ENCODE measurements around the gene LCOR. TPM values are rescaled to one million over a fixed set of nuclear protein-coding genes. Genes with fewer than 3 reads are reported as not detected.

The LCOR gene
- total RNA-seq, 2 donors from 2014 or later, result 20.2 to 21.3 TPM

DNA sequence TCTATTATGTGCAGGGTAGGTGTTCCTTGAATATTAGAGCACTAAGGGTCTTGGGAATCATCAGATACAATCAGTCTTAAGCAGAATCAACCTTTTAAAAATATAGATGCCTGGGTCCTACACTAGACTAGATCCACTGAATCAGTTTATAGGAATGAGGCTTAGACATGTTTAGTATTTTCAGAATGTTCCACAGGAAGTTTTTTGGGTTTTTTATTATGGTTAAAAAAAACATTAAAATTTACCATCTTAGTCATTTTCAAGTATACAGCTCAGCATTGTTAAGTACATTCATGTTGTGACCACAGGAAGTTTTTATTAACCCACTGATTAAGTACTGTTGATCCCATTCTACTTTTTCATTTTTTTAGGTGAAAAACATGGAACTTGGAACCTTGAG is 135.7 kb downstream of the LCOR start:
- intact Hi-C loops (cut with DNase I), result no loop called here
- no peak for DNase-seq
- no peak for ATAC-seq

DNA sequence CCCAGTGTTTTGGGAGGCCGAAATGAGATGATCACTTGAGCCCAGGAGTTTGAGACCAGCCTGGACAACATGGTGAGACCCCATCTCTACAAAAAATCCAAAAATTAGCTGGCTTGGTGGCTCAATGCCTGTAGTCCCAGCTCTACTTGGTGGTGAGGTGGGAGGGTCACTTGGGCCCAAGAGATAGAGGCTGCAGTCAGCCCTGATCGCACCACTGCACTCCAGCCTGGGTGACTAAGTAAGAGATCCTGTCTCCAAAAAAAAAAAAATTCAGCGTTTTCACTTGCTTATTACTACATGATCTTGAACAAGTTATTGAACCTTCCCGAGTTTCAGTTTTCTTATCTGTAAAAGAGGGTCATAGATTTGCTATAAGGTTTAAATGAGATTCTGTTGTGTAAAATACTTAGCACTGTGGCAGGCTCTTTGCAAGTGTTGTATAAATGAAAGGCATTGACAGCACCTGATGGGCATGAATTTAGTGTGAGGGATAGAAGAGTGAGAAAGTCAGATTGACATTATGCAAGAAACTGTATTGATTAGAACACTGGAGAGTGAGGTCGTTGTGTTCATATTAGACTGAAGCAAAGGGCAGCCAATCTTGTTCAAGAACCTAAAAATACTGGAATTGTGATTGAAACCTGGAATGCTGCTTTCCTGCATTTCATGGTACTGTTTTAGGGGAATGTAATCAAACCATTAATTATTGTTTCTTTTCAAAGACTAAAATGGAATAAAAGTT is 136.8 kb downstream of the LCOR start:
- intact Hi-C loops (cut with DNase I), result no loop called here

DNA sequence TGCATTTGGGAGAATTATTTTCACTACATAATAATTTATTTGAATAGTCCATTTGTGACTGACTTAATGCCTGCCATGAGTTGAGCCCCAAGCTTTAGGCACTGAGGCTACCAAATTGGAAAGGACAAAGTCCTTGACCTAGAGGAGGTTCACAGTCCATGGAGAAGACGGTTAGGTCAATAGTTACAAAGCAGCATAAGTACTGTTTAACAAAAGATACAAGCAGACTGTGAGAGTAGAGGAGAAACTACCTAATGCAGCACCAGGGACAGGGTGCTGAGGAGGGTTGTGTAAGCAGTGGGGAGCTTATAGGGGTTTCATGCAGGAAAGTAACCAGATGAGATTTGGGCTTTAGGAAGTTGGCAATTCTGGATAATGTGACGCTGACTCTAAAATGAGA is 139.2 kb downstream of the LCOR start:
- intact Hi-C loops (cut with DNase I), result no loop called here
- ATAC-seq, result no peak

More for the DNA sequence above, 136.8 kb downstream of the LCOR start:
- ATAC-seq, result no peak
- DNase-seq, result no peak

DNA sequence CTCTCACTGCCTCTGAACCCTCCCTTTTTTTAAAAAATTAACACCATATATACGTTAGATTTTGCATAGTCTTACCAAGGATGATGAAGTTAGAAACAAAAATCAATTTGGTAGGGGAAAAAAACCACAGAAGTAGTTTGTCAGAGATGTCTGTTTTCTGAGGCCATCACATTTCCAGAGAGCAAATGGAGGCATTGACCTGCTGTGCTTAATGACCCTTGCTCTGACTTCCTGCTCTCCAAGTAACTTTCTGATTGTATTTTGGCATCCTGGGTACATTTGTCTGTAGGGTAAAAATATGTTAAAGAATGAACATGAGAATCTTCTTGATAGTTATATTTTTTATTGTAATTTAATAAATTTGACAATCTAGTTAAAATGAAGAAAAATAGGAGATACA is 140.2 kb downstream of the LCOR start:
- intact Hi-C loops (cut with DNase I), result no loop called here
- no peak for ATAC-seq
- no peak for DNase-seq

More for the DNA sequence above, 139.2 kb downstream of the LCOR start:
- no peak for DNase-seq

DNA sequence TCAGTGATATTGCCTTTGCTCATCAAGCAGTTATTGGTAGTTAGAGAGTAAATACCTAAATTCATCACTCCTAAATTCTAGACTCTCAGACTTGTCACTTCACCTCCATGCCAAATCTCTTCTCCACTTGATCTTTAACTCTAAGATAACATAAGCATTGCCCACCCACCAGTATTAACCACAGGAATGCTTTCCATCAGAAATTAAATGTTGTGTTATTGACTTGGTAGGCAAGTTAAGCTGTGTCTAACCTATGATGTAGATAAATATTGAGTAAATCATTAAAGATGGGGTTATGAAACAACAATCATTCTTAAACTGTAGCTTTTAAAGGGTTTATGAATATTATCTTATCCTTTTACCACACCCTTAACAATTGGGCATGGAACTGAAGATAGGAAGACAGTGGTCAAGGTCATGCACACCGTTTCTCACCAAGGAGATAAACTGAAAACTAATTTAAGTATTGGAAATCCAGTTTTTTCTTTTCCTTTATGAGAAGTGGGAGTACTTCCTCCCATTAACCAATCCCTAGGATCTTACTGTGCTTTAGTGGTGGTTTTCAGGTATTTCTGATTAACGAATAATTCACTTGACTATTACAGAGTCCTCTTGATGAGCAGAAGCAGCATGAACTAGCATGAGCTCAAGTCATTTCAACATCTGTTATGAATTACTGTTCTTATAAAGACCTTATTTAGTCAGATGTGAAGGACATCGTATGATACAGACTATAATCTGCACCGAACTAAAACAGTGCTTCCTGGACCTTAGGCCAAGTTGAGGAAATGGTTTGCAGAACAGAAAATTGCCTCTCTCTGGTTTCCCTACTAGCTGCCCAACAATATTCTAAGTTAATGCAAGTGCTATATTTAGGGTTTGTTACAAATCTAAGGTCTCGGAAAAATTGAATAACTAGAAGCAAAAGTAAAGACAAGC is 142.0 kb downstream of the LCOR start:
- intact Hi-C loops (cut with DNase I), result no loop called here
- DNase-seq (no peak), ATAC-seq (peak in 1 of 2 donors; percentile 19)

DNA sequence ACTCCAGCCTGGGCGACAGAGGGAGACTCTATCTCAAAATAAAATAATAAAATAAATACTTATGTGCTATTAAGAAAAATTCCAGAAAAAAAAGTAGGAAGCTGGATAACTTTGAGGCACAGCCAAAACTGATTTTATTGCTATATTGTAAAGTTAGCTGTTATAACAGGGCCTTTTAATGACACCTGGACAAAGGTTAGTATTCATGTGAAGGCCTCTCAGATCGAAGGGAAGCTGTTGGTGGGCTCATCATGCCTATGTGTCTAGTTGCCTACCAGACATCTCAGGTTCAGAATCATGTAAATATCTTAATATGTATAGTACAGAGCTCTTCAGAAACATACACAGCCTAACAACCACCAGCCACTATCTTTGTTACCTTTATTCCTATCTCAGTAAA is 143.0 kb downstream of the LCOR start:
- DNase-seq (no peak), ATAC-seq (no peak)
- intact Hi-C loops (cut with DNase I), result no loop called here

DNA sequence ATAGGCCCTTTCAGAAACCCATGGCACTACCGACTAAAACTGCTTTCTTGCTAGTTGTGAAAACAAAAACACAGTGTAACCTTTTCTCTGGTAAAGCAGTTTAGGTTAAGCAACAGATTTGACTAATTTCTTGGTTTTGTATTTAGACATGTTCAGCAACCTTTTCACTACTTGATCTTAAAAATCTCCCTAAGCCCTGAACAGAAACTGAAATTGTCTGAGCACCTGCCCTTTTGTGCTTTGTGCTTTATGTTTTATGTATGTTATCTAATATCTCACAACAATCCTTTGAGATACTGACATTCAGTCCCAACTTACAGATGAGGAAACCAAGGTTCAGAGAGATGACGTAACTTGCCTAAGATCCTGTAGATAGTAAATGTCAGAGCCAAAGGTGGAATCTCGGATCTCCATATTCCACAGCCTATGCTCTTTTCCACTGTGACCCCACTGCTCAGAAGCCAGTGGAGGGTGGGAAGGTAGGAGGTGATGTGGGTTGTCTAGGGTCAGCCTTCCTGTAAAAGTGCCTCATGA is 146.6 kb downstream of the LCOR start:
- DNase-seq, result no peak
- intact Hi-C loops (cut with DNase I), result no loop called here
- no peak for ATAC-seq

DNA sequence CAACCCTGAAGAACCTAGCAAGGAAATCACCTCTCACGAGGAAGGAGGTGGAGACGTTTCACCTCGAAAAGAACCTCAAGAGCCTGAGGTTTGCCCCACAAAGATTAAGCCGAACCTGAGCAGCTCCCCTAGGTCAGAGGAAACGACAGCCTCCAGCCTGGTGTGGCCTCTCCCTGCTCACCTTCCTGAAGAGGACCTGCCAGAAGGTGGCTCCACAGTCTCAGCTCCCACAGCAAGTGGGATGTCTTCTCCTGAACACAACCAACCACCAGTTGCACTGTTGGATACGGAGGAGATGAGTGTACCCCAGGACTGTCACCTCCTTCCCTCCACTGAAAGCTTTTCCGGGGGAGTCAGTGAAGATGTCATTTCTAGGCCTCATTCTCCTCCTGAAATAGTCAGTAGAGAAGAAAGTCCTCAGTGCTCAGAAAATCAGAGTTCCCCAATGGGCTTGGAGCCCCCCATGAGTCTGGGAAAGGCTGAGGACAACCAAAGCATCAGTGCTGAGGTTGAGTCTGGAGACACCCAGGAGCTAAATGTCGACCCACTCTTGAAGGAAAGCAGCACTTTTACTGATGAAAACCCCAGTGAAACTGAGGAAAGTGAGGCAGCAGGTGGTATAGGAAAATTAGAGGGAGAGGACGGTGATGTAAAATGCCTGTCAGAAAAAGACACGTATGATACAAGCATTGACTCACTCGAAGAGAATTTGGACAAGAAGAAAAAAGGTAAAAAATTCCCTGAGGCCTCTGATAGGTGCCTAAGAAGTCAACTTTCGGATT is 150.2 kb downstream of the LCOR start:
- intact Hi-C loops (cut with DNase I), result no loop called here
- ATAC-seq (no peak), DNase-seq (no peak)

DNA sequence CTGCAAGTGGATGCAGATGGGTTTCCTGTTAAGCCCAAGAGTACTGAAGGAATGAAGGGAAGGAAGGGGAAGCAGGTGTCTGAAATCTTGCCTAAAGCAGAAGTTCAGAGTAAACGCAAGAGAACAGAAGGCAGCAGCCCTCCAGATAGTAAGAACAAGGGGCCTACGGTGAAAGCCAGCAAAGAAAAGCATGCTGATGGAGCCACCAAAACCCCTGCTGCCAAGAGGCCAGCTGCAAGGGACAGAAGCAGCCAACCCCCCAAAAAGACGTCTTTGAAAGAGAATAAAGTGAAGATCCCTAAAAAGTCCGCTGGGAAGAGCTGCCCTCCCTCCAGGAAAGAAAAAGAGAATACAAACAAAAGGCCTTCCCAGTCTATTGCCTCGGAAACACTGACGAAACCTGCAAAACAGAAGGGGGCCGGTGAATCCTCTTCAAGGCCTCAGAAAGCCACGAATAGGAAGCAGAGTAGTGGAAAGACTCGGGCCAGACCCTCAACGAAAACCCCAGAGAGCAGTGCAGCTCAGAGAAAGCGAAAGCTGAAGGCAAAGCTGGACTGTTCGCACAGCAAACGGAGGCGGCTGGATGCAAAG is 152.5 kb downstream of the LCOR start:
- DNase-seq (no peak), ATAC-seq (peak in 1 of 2 donors; percentile 44)
- intact Hi-C loops (cut with DNase I), result no loop called here

DNA sequence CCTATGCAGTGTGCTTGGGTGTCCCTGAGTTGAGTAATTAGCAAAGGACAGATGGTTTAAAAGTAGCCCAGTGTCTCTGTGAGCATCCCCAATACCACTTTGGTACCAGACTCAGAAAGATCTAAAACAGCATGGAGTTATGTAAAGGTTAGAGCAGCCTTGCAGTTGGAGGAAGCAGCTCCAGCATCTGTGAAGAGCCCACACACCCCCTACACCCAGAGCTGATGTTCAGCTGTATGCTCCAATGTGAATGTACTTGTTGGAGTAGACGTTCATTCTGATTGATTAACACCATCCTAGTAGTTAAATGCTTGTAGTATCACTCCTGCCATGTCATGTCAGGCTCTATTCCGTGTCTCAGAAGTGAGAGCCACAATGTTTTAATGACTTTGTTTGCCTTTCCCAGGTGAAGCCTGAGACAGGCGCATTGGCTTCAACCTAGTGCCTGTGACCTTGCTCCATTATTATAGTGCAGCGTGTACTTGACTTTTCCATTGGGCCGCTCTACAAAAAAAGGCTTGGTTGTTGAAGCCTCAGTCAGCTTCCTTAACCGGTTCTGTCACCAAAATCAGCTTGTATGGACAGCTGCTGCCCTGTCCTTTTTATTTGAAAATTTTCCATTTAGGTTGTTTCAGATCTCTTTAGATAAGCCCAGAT is 154.2 kb downstream of the LCOR start:
- intact Hi-C loops (cut with DNase I), result no loop called here

DNA sequence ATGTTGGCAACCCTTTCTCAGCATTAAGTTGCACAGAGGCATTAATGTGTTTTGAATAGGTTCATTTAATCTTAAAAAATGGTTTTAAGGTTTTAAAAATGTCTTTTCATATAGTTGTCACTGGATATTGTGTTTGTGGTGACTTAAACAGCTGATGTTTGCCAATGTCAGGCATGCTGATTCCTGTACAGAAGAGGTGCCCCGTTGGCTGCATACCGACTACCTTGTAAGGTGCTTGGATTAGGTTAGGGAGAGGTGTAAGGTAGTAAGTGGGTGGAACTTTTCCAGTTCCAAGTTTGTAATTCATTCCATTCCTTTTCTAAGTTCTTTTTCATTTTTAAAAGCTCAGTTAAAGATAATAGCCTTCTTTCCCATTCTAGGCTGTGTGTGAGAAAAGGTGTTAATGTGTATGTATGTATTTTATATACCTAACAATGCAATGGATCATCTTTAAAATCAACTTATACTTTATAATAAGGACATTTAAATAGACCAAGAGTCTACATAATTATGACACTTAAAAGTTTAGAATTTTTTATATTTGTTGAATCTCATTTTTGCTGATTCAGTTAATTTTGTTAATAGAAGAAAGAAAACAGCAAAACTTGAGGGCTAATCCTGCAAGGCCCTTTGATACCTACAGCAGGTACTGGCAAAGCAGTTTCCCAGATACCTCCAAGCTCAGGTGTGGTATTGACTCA is 155.2 kb downstream of the LCOR start:
- intact Hi-C loops (cut with DNase I), result no loop called here
- DNase-seq (no peak), ATAC-seq (no peak)

More for the DNA sequence above, 154.2 kb downstream of the LCOR start:
- ATAC-seq (no peak), DNase-seq (no peak)

DNA sequence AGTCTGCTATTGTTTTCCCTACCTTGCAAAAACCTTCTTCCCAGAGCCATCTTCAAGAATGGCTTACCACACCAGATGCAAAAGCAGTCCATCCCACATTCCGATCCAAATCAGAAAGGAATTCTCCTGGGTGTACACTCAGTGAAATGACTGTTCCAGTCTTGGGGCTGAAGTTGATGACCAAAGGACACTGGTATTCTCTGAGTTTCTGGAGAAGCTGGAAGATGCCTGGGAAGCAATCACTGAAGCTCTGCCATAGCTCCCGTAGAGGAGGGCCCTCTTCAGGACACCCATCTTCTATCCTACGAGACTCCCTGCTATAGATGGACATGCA is 155.7 kb downstream of the LCOR start:
- no peak for DNase-seq
- intact Hi-C loops (cut with DNase I), result no loop called here
- no peak for ATAC-seq

DNA sequence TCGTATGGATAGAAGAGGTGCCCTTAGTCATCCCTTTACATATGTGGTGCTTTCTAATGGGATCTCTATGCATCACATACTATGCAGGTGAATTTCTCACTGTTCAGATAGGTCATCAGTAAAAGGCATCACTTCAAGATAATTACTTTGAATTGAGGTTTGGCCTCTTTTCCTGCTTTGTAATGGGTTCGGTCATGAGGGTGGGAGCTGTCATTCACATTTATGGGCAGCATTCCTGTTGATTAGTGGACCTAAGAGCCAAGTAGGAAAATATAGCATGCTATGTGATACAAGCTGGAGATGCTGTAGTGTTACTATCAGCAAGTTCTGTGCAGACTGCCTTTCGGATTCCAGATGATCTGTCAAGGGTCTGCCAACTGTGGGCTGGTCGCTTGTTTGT is 156.3 kb downstream of the LCOR start:
- no peak for DNase-seq
- ATAC-seq, result no peak
- intact Hi-C loops (cut with DNase I), result no loop called here

DNA sequence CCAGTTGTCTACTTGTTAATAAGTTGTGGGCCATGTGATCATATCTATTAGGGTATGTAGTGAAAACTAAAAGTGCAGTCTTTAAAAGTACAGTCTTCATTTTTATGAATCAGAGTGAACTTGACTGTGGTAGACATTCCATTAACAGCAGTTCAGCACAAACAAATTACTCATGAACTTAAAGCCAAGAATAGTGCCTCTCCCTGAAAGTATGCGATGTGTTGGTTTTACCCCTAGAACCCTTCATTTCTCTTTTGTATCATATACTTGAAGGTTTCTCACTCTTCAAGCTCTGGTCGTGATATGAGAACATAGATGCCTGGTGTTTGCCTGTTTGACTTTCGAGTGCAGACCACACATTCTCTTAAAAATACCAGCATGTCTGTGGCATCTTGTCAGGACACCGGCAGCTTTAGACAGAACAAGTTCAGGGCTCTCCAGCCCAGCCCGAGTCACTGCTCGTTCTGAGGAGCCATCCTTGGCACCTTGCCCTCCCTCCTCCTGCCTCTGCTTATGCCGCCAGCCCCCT is 159.3 kb downstream of the LCOR start:
- intact Hi-C loops (cut with DNase I), result no loop called here
- peak in 1 of 2 donors; percentile 57 for ATAC-seq
- no peak for DNase-seq

DNA sequence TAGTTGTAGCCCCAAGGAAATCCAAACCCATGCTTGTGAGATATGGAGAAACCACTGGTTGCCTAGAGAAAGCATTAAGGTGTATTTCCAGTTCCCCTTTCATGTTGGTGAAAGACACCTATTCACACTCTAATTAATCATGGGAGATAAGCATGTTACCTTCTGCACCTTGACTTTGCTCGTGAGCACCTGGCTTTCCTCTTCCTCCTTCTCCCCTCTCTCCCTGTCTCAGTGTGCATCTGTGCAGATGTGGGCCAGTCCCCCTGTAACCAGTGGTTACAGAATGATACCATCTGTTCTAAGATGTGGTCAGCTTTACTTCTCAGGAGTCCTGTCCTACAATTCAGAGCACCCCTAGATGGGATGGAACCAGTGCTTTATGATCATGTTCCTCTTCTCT is 160.6 kb downstream of the LCOR start:
- intact Hi-C loops (cut with DNase I), result no loop called here
- DNase-seq (no peak), ATAC-seq (no peak)

DNA sequence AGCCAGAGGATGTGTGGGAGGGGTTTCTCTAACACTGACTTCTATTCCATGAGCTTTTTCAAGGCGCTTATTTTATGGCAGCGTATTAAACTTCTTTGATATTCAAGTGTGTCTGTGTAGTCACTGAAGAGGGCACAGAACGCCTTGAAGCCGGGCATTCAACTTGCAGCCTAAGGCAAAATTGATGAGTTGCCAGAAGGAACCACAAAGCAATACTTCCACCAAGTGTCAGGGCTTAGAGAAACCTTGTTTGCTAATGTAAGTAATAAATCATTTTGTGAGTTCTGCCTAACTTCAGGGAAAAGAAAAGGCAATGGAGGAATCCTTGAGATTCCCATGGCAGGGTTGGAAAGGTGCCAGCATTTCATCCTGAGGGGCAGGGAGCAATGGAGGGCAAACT is 163.8 kb downstream of the LCOR start:
- DNase-seq (no peak), ATAC-seq (no peak)
- intact Hi-C loops (cut with DNase I), result no loop called here

DNA sequence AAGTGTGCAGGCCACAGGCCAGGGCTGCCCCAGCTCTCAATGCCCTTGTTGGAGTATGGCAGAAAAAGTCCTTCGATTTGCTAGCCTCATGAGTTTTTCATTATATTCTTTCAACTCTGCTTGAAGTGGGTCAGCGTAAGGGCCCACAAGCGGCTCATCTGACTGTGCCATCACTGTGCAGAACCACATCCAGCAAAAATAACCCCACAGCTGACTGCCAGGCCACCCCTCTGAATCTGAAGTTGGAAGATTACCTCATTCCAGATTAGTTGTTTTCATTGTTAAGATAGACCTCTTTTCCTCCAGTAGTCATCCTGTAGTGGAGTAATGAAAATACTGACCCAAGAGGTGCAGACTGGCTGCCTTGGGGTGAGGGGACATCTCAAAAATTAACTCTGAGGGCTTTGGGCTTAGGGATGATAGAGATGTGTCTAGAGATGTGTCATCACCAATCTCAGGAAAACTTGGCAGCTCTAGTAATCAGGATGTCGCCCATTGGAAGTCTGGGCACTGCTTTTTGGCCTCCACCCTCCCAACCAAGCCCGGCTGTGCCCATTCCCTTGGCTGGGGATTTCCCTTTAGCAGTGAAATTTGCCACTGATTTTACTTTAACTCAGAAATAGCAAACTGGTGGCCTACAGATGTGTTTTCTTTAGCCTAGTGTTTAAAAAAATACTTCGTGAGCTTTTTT is 164.3 kb downstream of the LCOR start:
- DNase-seq (no peak), ATAC-seq (peak; percentile 28 to 44)
- intact Hi-C loops (cut with DNase I), result no loop called here

All from left cardiac atrium (tissue), 4 donors.